HL-60 (cell line): ENCODE results near the gene DCK.

Experiments
- DNase-seq, 2 experiments: peaks; one replicate each; pipeline ENCODE4 v3.0.0-alpha.2; 2010 to 2020; ENCODE audit warnings: low read depth in 1 of 2, low spot score in 1 of 2
- H3K27ac ChIP-seq: fragments of 250-450 bp; sonication (Bioruptor Pico); replicated peaks from 2 replicates; pipeline ENCODE4 v1.5.1; 2020; ENCODE audit warnings: mild to moderate bottlenecking, moderate library complexity
- H3K27me3 ChIP-seq: fragments of 250-450 bp; sonication (Bioruptor Pico); 2 replicates; pipeline ENCODE4 v1.5.1; 2021; ENCODE audit warnings: mild to moderate bottlenecking, moderate library complexity; ENCODE audit not compliant: insufficient read depth, poor library complexity, severe bottlenecking
- H3K4me3 ChIP-seq: replicated peaks from 2 replicates; pipeline ENCODE4 v1.5.1; 2011; ENCODE audit warnings: mild to moderate bottlenecking, control low read depth, low read length; ENCODE audit not compliant: insufficient read depth
- CTCF ChIP-seq: IDR thresholded peaks from one replicate; pipeline ENCODE4 v1.5.1; 2011; ENCODE audit warnings: low read length, control low read depth, inconsistent platforms; ENCODE audit not compliant: insufficient read depth
- GABPA ChIP-seq: IDR thresholded peaks from 2 replicates; pipeline ENCODE4 v1.6.1; 2012; ENCODE audit warnings: low read depth
- POLR2AphosphoS5 ChIP-seq: IDR thresholded peaks from 2 replicates; pipeline ENCODE4 v1.6.1; 2012; ENCODE audit warnings: low read depth
- REST ChIP-seq: IDR thresholded peaks from 2 replicates; pipeline ENCODE4 v1.6.1; 2012; ENCODE audit warnings: low read depth; ENCODE audit not compliant: insufficient replicate concordance
- SPI1 ChIP-seq: IDR thresholded peaks from 2 replicates; pipeline ENCODE4 v1.6.1; 2012; ENCODE audit warnings: low read depth, mild to moderate bottlenecking, borderline replicate concordance

The DCK gene

GRCh38 chr4:70956549-70957210 lies 36.8 kb upstream of the DCK start:
- H3K27ac ChIP-seq = no peak overlapping the region
- DNase-seq = no peak
- no peaks in the 10 kb centered on the region for H3K27me3 ChIP-seq
- H3K4me3 ChIP-seq = no peak overlapping the region
- no peak for TF ChIP-seq SPI1

- DNase-seq = no peak
Observed at GRCh38 chr4:70958681-70959080, 34.8 kb upstream of the DCK start.

GRCh38 chr4:70969076-70969475 lies 24.4 kb upstream of the DCK start:
- Histone ChIP-seq H3K27ac (no peak overlapping the region), H3K27me3 (no peaks in the 10 kb centered on the region), H3K4me3 (no peak overlapping the region)
- no peak for TF ChIP-seq POLR2AphosphoS5
- TF ChIP-seq GABPA = no peak
- TF ChIP-seq REST = no peak
- no peak for TF ChIP-seq SPI1
- TF ChIP-seq CTCF = no peak
- DNase-seq = no peak

More at GRCh38 chr4:70958681-70959080, 34.8 kb upstream of the DCK start:
- Histone ChIP-seq H3K27ac (no peak overlapping the region), H3K27me3 (no peaks in the 10 kb centered on the region), H3K4me3 (no peak overlapping the region)
- no peak for TF ChIP-seq REST
- no peak for TF ChIP-seq SPI1
- TF ChIP-seq GABPA = no peak
- TF ChIP-seq POLR2AphosphoS5 = no peak
- no peak for TF ChIP-seq CTCF

GRCh38 chr4:70976252-70976651 lies 17.2 kb upstream of the DCK start:
- no peak for DNase-seq
- no peak overlapping the region for H3K27ac ChIP-seq
- TF ChIP-seq REST (no peak), CTCF (no peak), POLR2AphosphoS5 (no peak)
- no peak overlapping the region for H3K4me3 ChIP-seq
- H3K27me3 ChIP-seq = no peaks in the 10 kb centered on the region
